HEK293 (cell line): ENCODE measurements around the gene SUSD6.
A peak's percentile ranks its signal among the peaks of the same experiment; 100 is the strongest.
"Not testable (repeated sequence)": the region's sequence is repeated elsewhere in the genome, so short reads cannot be mapped to it uniquely, and the experiment has no call there.

Experiments
- CTCF ChIA-PET: fragments of 350-600 bp; formaldehyde crosslinking; extraction: SDS; loops from one replicate; lab custom pipeline; 2021; ENCODE audit warnings: antibody characterized with exemption; lab: Yijun Ruan, JAX
- POLR2A ChIA-PET: fragments of 300-600 bp; formaldehyde crosslinking; extraction: SDS; loops from one replicate; lab custom pipeline; 2020; ENCODE audit warnings: antibody characterized with exemption, inconsistent platforms; lab: Yijun Ruan, JAX
- H3K27ac ChIP-seq: fragments of 200-500 bp; sonication (Bioruptor generic); 2 replicates; pipeline ENCODE4 v1.5.1; 2014; ENCODE audit warnings: low read depth, low read length, control low read depth, inconsistent platforms; ENCODE audit errors: extremely low read depth
- H3K36me3 ChIP-seq, 2 experiments: fragments of 200-500 bp in 1 of 2; sonication (Bioruptor generic) in 1 of 2; 1 replicate in 1 of 2; 2 replicates in 1 of 2; pipeline ENCODE4 v1.5.1; 2014 to 2017; ENCODE audit warnings: inconsistent platforms in 2 of 2, low read length in 2 of 2; ENCODE audit not compliant: control insufficient read depth in 2 of 2, insufficient read depth in 1 of 2
- H3K4me1 ChIP-seq: fragments of 200-500 bp; sonication (Bioruptor generic); 2 replicates; pipeline ENCODE4 v1.5.1; 2014; ENCODE audit warnings: mild to moderate bottlenecking, low read length, inconsistent platforms; ENCODE audit not compliant: control insufficient read depth, insufficient read depth
- H3K4me3 ChIP-seq: 2 replicates; pipeline ENCODE4 v1.5.1; 2011; ENCODE audit warnings: low read depth, mild to moderate bottlenecking, control low read depth, low read length, moderate library complexity
- H3K9me3 ChIP-seq: fragments of 200-500 bp; sonication (Bioruptor generic); 2 replicates; pipeline ENCODE4 v1.5.1; 2014; ENCODE audit warnings: low read depth, low read length, inconsistent platforms; ENCODE audit not compliant: control insufficient read depth, insufficient read depth
- BCL11A ChIP-seq: fragments of 450-650 bp; formaldehyde crosslinking; IDR thresholded peaks from 2 replicates; pipeline ENCODE4 v1.5.1; 2016; ENCODE audit warnings: low read depth, missing biosample characterization, missing genetic modification characterization
- CTCF ChIP-seq: fragments of 450-650 bp; formaldehyde crosslinking; IDR thresholded peaks from 2 replicates; pipeline ENCODE4 v1.5.1; 2016; ENCODE audit warnings: missing biosample characterization, missing genetic modification characterization
- GLIS1 ChIP-seq: fragments of 450-650 bp; formaldehyde crosslinking; IDR thresholded peaks from 2 replicates; pipeline ENCODE4 v1.5.1; 2016; ENCODE audit warnings: missing biosample characterization, missing genetic modification characterization
- KLF9 ChIP-seq: fragments of 450-650 bp; formaldehyde crosslinking; IDR thresholded peaks from 2 replicates; pipeline ENCODE4 v1.5.1; 2016; ENCODE audit warnings: missing biosample characterization, missing genetic modification characterization, low read depth
- PRDM1 ChIP-seq: fragments of 450-650 bp; formaldehyde crosslinking; IDR thresholded peaks from 2 replicates; pipeline ENCODE4; 2016; ENCODE audit warnings: missing biosample characterization, missing genetic modification characterization
- ZEB2 ChIP-seq: fragments of 450-650 bp; formaldehyde crosslinking; IDR thresholded peaks from 2 replicates; pipeline ENCODE4 v1.5.1; 2016; ENCODE audit warnings: missing biosample characterization, missing genetic modification characterization
- ZFP41 ChIP-seq: fragments of 450-650 bp; formaldehyde crosslinking; IDR thresholded peaks from 2 replicates; pipeline ENCODE4 v1.5.1; 2016; ENCODE audit warnings: missing biosample characterization, missing genetic modification characterization, borderline replicate concordance
- ZNF140 ChIP-seq: fragments of 450-650 bp; formaldehyde crosslinking; IDR thresholded peaks from 2 replicates; pipeline ENCODE4 v1.5.1; 2016; ENCODE audit warnings: missing biosample characterization, missing genetic modification characterization
- ZNF2 ChIP-seq: fragments of 450-650 bp; formaldehyde crosslinking; IDR thresholded peaks from 2 replicates; pipeline ENCODE4 v1.5.1; 2016; ENCODE audit warnings: missing biosample characterization, missing genetic modification characterization
- ZNF221 ChIP-seq: fragments of 450-650 bp; formaldehyde crosslinking; IDR thresholded peaks from 2 replicates; pipeline ENCODE4 v1.5.1; 2017; ENCODE audit warnings: missing biosample characterization, missing genetic modification characterization, borderline replicate concordance
- ZNF223 ChIP-seq: fragments of 450-650 bp; formaldehyde crosslinking; IDR thresholded peaks from 2 replicates; pipeline ENCODE4 v1.5.1; 2016; ENCODE audit warnings: missing biosample characterization, missing genetic modification characterization
- ZNF366 ChIP-seq: fragments of 450-650 bp; formaldehyde crosslinking; conservative IDR thresholded peaks from 2 replicates; pipeline ENCODE4 v1.5.1; 2016; ENCODE audit warnings: missing biosample characterization, missing genetic modification characterization
- ZNF544 ChIP-seq: fragments of 450-650 bp; formaldehyde crosslinking; IDR thresholded peaks from 2 replicates; pipeline ENCODE4 v1.5.0; 2017; ENCODE audit warnings: missing biosample characterization, missing genetic modification characterization
- ZNF549 ChIP-seq: fragments of 450-650 bp; IDR thresholded peaks from 2 replicates; pipeline ENCODE4 v1.5.1; 2018; ENCODE audit warnings: missing biosample characterization, missing genetic modification characterization, mild to moderate bottlenecking, inconsistent platforms, moderate library complexity
- ZNF561 ChIP-seq: fragments of 450-650 bp; IDR thresholded peaks from 2 replicates; pipeline ENCODE4 v1.5.1; 2018; ENCODE audit warnings: missing biosample characterization, missing genetic modification characterization, borderline replicate concordance
- ZNF600 ChIP-seq: fragments of 450-650 bp; formaldehyde crosslinking; IDR thresholded peaks from 2 replicates; pipeline ENCODE4 v1.5.1; 2016; ENCODE audit warnings: missing biosample characterization, missing genetic modification characterization
- ZNF660 ChIP-seq: fragments of 450-650 bp; IDR thresholded peaks from 2 replicates; pipeline ENCODE4 v1.5.1; 2018; ENCODE audit warnings: missing biosample characterization, mild to moderate bottlenecking, missing genetic modification characterization
- ZNF76 ChIP-seq: fragments of 450-650 bp; formaldehyde crosslinking; IDR thresholded peaks from 2 replicates; pipeline ENCODE4; 2016; ENCODE audit warnings: low read depth, missing biosample characterization, missing genetic modification characterization, borderline replicate concordance
- ZNF785 ChIP-seq: fragments of 450-650 bp; formaldehyde crosslinking; IDR thresholded peaks from 2 replicates; pipeline ENCODE4 v1.5.1; 2016; ENCODE audit warnings: missing biosample characterization, missing genetic modification characterization
- TF ChIP-seq, protein P1 (sequence below): fragments of 450-650 bp; formaldehyde crosslinking; IDR thresholded peaks from 2 replicates; pipeline ENCODE4 v1.5.1; 2016; ENCODE audit warnings: missing biosample characterization, missing genetic modification characterization

Gene SUSD6

DNA sequence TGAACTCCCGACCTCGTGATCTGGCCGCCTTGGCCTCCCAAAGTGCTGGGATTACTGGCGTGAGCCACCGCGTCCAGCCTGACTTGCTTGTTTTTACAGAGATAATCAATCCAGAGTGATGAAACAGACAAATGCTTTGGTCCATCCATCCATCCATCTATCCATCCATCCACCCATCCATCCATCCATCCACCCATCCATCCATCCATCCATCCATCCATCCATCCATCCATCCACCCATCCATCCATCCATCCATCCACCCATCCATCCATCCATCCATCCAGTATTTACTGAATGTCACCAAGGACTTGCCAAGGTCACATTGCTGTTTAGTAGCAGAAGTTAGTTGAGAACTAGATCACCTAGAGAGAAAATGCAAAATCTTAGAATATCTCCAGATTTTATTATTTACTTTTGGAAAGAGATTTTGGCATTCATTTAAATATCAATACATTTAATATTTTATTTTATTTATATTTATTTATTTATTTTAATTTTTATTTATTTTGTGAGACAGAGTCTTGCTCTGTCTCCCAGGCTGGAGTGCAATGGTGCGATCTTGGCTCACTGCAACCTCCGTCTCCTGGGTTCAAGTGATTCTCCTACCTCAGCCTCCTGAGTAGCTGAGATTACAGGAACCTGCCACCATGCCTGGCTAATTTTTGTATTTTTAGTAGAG lies 120.7 kb downstream of the SUSD6 start:
- H3K4me1 ChIP-seq, H3K27ac ChIP-seq, H3K9me3 ChIP-seq, H3K4me3 ChIP-seq, H3K36me3 ChIP-seq: not testable (repeated sequence)
- ChIA-PET CTCF (interaction anchor here (0.7 to 1.7 kb wide), 3 partner anchors 77 to 296 kb away, joined by 3 to 4 read pairs (median 4); no protein-coding TSS in a partner anchor), POLR2A (interaction anchor here (1.5 kb wide), 1 partner anchor 35 kb away, joined by 3 read pairs; the partner anchor contains the start of gene SRSF5)
- TF ChIP-seq ZNF366 (tag by site-specific recombination), result peak; percentile 95

- POLR2A ChIA-PET, result interaction anchor here (0.7 kb wide), 1 partner anchor 97 kb away, joined by 5 read pairs; no protein-coding TSS in a partner anchor
- not testable (repeated sequence) for H3K9me3 ChIP-seq, H3K27ac ChIP-seq, H3K4me3 ChIP-seq, H3K36me3 ChIP-seq, H3K4me1 ChIP-seq
- CTCF ChIA-PET, result interaction anchor here (1.1 kb wide), 1 partner anchor 11 kb away, joined by 4 read pairs; no protein-coding TSS in a partner anchor
Measured at GRCh38 chr14:69736405-69736804, 125.0 kb downstream of the SUSD6 start.

- no peak for TF ChIP-seq ZNF600 (tag by site-specific recombination)
- TF ChIP-seq ZNF140 (tag by site-specific recombination), result no peak
- no peak for TF ChIP-seq BCL11A (tag by site-specific recombination)
- TF ChIP-seq ZEB2, result no peak
- TF ChIP-seq ZNF549 (tag by site-specific recombination), result no peak
- TF ChIP-seq ZNF76 (tag by site-specific recombination), result no peak
- TF ChIP-seq ZNF2 (tag by site-specific recombination), result no peak
- TF ChIP-seq GLIS1 (tag by site-specific recombination), result no peak
- no peak for TF ChIP-seq ZNF785 (tag by site-specific recombination)
- TF ChIP-seq CTCF (tag by site-specific recombination), result no peak
- TF ChIP-seq ZNF544 (tag by site-specific recombination), result no peak
- no peak for TF ChIP-seq ZNF561 (tag by site-specific recombination)
- no peak for TF ChIP-seq PRDM1 (tag by site-specific recombination)
- TF ChIP-seq ZFP41 (tag by site-specific recombination), result no peak
- TF ChIP-seq ZNF223 (tag by site-specific recombination), result no peak
- no peak for TF ChIP-seq KLF9
- no peak for TF ChIP-seq ZNF221
- no peak for TF ChIP-seq ZNF660 (tag by site-specific recombination)
- TF ChIP-seq, protein P1, sequence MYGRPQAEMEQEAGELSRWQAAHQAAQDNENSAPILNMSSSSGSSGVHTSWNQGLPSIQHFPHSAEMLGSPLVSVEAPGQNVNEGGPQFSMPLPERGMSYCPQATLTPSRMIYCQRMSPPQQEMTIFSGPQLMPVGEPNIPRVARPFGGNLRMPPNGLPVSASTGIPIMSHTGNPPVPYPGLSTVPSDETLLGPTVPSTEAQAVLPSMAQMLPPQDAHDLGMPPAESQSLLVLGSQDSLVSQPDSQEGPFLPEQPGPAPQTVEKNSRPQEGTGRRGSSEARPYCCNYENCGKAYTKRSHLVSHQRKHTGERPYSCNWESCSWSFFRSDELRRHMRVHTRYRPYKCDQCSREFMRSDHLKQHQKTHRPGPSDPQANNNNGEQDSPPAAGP (tag by site-specific recombination), result no peak
Measured at GRCh38 chr14:69741055-69741454, 129.7 kb downstream of the SUSD6 start.

More at GRCh38 chr14:69741055-69741454, 129.7 kb downstream of the SUSD6 start:
- H3K27ac ChIP-seq, result no peak overlapping the region
- H3K4me3 ChIP-seq, result no peak overlapping the region
- H3K9me3 ChIP-seq, result no peaks in the 10 kb centered on the region
- no peaks in the 10 kb centered on the region for H3K4me1 ChIP-seq
- CTCF ChIA-PET, result interaction anchor here (1.4 to 1.6 kb wide), 2 partner anchors 14 to 134 kb away, joined by 3 to 4 read pairs; no protein-coding TSS in a partner anchor
- no peaks in the 10 kb centered on the region for H3K36me3 ChIP-seq
- POLR2A ChIA-PET, result no interaction called here
